ENCODE data around the gene TEKT5.
"Not testable (repeated sequence)": the region's sequence is repeated elsewhere in the genome, so short reads cannot be mapped to it uniquely, and the experiment has no call there.

Gene TEKT5

GRCh38 chr16:10631886-10632285, 62.8 kb downstream of the TEKT5 start:
- no peak for DNase-seq (ENCODE audit: low spot score)

- DNase-seq (ENCODE audit: low spot score) = no peak
Observed at GRCh38 chr16:10629592-10629963, 65.2 kb downstream of the TEKT5 start.

- DNase-seq (ENCODE audit: low spot score) = no peak
Observed at GRCh38 chr16:10625595-10626357, 69.0 kb downstream of the TEKT5 start.

GRCh38 chr16:10624527-10624926, 70.2 kb downstream of the TEKT5 start:
- DNase-seq (ENCODE audit: low spot score) = no peak

- DNase-seq (ENCODE audit: low spot score) = no peak
Observed at GRCh38 chr16:10623059-10623458, 71.7 kb downstream of the TEKT5 start.

- DNase-seq (ENCODE audit: low spot score) = no peak
Observed at GRCh38 chr16:10622036-10622921, 72.5 kb downstream of the TEKT5 start.

GRCh38 chr16:10621216-10621949, 73.3 kb downstream of the TEKT5 start:
- DNase-seq (ENCODE audit: low spot score) = not testable (repeated sequence)

GRCh38 chr16:10620120-10620519, 74.6 kb downstream of the TEKT5 start:
- no peak for DNase-seq (ENCODE audit: low spot score)

GRCh38 chr16:10619271-10619849, 75.4 kb downstream of the TEKT5 start:
- DNase-seq (ENCODE audit: low spot score) = no peak

GRCh38 chr16:10618710-10619209, 76.0 kb downstream of the TEKT5 start:
- no peak for DNase-seq (ENCODE audit: low spot score)

- no peak for DNase-seq (ENCODE audit: low spot score)
Observed at GRCh38 chr16:10617662-10618420, 76.9 kb downstream of the TEKT5 start.

- no peak for DNase-seq (ENCODE audit: low spot score)
Observed at GRCh38 chr16:10616756-10617640, 77.7 kb downstream of the TEKT5 start.

- no peak for DNase-seq (ENCODE audit: low spot score)
Observed at GRCh38 chr16:10616419-10616755, 78.3 kb downstream of the TEKT5 start.

GRCh38 chr16:10614685-10615084, 80.0 kb downstream of the TEKT5 start:
- DNase-seq (ENCODE audit: low spot score) = no peak

- DNase-seq (ENCODE audit: low spot score) = no peak
Observed at GRCh38 chr16:10613785-10614485, 80.8 kb downstream of the TEKT5 start.

- no peak for DNase-seq (ENCODE audit: low spot score)
Observed at GRCh38 chr16:10612649-10613179, 82.0 kb downstream of the TEKT5 start.

GRCh38 chr16:10611825-10612342, 82.8 kb downstream of the TEKT5 start:
- DNase-seq (ENCODE audit: low spot score) = no peak

- DNase-seq (ENCODE audit: low spot score) = no peak
Observed at GRCh38 chr16:10610499-10611184, 84.1 kb downstream of the TEKT5 start.

- DNase-seq (ENCODE audit: low spot score) = no peak
Observed at GRCh38 chr16:10609402-10609774, 85.3 kb downstream of the TEKT5 start.

Measured in HuH-7 (cell line).